ENCODE measurements around the gene COL11A2.

DNA sequence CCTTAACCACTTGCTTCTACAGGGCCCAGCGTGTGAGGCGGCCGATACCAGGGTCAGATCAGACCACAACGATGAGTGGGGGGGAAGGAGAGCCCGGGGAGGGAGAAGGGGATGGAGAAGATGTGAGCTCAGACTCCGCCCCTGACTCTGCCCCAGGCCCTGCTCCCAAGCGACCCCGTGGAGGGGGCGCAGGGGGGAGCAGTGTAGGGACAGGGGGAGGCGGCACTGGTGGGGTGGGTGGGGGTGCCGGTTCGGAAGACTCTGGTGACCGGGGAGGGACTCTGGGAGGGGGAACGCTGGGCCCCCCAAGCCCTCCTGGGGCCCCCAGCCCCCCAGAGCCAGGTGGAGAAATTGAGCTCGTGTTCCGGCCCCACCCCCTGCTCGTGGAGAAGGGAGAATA lies 18.9 kb upstream of the COL11A2 start:
- TF ChIP-seq POLR2AphosphoS5 (IDR thresholded peaks at IDR 0.05; ENCODE audit: low read depth, low read length) (no peak), SMC3 (IDR thresholded peaks at IDR 0.05; ENCODE audit: low read depth, low read length) (no peak), TEAD4 (IDR thresholded peaks at IDR 0.05; ENCODE audit: borderline replicate concordance, insufficient read depth) (no peak), RAD21 (IDR thresholded peaks at IDR 0.05; ENCODE audit: low read length) (no peak), FOXM1 (IDR thresholded peaks at IDR 0.05; ENCODE audit: low read depth) (no peak)
- TF ChIP-seq, protein P1, sequence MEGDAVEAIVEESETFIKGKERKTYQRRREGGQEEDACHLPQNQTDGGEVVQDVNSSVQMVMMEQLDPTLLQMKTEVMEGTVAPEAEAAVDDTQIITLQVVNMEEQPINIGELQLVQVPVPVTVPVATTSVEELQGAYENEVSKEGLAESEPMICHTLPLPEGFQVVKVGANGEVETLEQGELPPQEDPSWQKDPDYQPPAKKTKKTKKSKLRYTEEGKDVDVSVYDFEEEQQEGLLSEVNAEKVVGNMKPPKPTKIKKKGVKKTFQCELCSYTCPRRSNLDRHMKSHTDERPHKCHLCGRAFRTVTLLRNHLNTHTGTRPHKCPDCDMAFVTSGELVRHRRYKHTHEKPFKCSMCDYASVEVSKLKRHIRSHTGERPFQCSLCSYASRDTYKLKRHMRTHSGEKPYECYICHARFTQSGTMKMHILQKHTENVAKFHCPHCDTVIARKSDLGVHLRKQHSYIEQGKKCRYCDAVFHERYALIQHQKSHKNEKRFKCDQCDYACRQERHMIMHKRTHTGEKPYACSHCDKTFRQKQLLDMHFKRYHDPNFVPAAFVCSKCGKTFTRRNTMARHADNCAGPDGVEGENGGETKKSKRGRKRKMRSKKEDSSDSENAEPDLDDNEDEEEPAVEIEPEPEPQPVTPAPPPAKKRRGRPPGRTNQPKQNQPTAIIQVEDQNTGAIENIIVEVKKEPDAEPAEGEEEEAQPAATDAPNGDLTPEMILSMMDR (IDR thresholded peaks at IDR 0.05), result no peak
- TF ChIP-seq, protein P2, sequence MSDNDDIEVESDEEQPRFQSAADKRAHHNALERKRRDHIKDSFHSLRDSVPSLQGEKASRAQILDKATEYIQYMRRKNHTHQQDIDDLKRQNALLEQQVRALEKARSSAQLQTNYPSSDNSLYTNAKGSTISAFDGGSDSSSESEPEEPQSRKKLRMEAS (IDR thresholded peaks at IDR 0.05; ENCODE audit: low read depth), result no peak

Data from SK-N-SH (cell line).